ENCODE results near the gene HS3ST3B1.
A peak's percentile ranks its signal among the peaks of the same experiment; 100 is the strongest.

HS3ST3B1 gene

DNA sequence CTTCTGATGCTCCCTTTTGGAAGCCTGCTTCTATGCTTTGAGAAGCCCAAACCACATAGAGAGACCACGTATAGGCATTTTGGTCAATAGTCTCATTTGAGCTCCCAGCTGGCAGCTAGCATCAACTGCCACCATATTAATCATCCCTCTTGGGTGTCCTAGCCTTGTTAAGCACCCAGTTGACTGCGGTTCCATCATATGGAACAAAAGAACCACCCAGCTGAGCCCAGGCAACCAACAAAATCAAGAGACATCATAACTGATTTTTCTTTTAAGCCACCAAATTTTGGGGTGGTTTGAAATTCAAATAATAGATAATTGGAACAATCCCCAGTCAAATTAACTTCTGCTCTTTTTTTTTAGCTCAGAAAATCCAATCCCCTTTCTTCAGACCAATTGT lies 53.9 kb downstream of the HS3ST3B1 start:
- DNase-seq (ENCODE audit: low read depth in 2 of 2), result no peak

- DNase-seq (ENCODE audit: low read depth in 2 of 2), result no peak
Measured at GRCh38 chr17:14355556-14355955, 54.7 kb downstream of the HS3ST3B1 start.

GRCh38 chr17:14359163-14360020 lies 58.5 kb downstream of the HS3ST3B1 start:
- DNase-seq (ENCODE audit: low read depth in 2 of 2), result peak; percentile 18 to 29

DNA sequence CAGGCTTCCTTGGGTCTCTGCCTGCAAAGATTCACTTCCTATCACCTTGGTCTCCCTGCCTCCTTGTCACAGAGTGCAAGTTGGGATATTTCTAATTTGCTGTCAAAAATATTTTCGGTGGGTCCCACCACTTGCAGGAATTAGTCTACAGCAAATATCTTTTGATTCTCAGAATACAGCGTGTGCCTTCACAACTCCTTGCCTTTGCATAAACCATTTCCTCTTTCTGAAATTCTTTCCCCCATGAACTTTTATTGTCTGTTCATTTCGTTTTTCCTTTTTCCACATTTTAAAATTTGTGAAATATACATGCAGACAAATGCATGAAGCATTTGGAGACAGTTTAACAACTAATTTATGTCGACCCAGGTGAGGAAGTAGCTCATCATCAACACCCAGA lies 60.0 kb downstream of the HS3ST3B1 start:
- DNase-seq (ENCODE audit: low read depth in 2 of 2), result no peak

DNA sequence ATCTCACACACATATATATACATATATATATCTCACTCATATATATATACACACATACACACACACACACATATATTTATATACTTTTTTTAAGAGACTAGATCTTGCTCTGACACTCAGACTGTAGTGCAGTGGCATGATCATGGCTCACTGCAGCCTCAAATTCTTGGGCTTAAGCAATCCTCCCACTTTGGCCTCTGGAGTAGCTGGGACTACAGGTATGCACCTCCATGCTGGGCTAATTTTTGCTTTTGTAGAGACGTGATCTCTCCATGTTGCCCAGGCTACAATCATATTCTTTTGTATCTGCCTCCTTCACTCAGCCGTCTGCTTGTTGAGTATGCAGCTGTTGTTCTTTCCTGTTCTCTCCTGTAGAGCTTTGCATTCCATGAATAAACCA lies 60.6 kb downstream of the HS3ST3B1 start:
- DNase-seq (ENCODE audit: low read depth in 2 of 2), result no peak

- no peak for DNase-seq (ENCODE audit: low read depth in 2 of 2)
Measured at GRCh38 chr17:14361945-14362508, 61.1 kb downstream of the HS3ST3B1 start.

DNA sequence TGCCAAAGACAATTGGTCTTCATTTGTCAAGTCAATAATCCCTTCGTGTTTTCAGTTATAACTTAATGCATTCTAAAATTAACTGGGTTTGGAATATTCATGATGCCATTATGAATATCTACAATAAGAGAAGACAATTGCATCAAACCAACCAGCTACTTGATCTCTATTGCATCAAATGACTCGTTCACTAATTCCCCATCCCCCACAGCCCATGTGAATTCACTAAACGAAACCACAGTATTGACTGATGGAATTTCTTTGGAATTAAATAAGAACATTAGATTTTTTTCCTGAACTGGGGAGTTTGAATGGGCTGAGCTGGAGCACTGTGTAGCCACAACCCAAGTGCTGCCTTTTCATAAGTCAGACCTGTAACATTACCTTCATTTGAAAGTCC lies 65.3 kb downstream of the HS3ST3B1 start:
- no peak for DNase-seq (ENCODE audit: low read depth in 2 of 2)

DNA sequence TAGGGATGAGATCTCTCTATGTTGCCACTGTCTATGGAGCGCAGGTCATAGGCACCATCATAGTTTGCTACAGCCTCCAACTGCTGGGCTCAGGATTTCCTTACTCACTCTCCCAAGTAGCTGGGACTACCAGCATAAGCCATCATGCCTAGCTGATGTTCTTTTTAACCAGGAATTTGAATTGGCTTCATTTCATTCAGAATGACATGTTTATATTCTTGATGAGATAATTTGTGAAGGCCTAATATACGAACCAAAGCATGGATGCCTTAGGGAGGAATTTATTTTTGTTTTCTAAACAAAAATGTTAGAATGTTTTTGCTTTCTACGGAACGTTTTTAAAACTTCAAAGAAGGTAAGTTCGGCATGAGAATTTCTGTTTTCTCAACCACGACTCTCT lies 71.6 kb downstream of the HS3ST3B1 start:
- DNase-seq (ENCODE audit: low read depth in 2 of 2), result no peak

DNA sequence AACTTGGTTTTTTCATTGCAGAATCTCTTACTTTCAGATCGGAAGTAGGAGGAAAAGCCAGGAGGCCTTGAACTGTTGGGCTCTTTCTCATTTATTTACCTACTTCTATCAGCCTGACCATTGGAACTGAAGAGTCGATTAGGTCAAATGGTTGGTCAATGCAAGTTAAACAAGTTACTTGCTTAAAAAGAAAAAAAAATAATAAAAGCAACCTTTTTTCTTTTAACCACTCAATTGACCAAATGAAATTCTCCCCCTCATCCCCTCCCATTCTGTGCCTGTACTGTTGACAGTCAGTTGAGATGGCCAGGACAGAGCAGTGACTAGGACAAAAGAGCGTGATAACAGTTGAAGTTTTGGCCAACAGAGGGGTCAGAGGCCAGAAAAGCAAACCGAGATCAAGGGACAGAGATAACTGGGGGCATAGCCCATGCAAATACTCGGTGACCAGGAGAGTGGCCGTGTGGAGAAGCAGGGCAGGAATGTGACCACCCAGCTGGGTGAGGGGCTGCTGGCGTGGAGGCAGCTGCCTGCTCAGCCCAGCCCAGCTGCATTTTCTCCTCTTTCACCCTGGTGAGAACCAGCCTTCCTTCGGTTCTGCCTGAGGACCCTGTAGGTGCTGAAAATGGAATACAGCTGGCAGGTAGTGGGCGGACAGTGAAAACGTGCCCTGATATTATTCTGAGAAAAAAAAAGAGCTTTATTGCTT lies 72.2 kb downstream of the HS3ST3B1 start:
- no peak for DNase-seq (ENCODE audit: low read depth in 2 of 2)

DNA sequence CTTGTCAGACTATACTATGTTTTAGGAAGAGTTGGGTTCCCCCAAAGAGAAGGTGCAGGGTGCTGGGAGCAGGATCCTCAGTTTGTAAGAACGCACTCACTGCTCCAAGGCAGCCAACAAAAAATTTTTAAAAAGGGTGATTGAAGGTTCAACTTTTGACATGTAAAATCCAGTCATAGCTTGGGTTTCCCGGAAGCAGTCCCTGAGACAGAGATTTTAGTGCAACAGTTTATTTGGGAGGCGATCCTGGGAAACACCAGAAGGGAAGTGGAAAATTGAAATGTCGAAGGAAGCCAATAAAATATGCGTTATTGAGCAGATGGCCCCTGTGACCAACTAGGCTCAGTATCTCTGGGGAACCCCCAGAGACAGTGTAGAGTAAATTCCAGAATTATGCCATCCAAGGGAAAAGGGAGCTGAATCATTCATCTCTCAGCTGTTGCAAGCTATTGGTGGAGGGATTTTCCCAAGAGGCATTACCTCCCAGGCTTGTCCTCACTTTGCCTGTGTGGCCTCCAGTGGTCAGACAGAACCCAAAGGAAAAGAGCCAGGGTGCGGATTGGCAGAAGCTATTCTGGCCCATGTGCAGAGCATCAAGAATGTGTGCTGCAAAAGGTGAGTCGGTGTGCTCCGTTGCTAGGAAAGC lies 72.9 kb downstream of the HS3ST3B1 start:
- no peak for DNase-seq (ENCODE audit: low read depth in 2 of 2)

GRCh38 chr17:14374268-14374667 lies 73.4 kb downstream of the HS3ST3B1 start:
- DNase-seq (ENCODE audit: low read depth in 2 of 2), result no peak

DNA sequence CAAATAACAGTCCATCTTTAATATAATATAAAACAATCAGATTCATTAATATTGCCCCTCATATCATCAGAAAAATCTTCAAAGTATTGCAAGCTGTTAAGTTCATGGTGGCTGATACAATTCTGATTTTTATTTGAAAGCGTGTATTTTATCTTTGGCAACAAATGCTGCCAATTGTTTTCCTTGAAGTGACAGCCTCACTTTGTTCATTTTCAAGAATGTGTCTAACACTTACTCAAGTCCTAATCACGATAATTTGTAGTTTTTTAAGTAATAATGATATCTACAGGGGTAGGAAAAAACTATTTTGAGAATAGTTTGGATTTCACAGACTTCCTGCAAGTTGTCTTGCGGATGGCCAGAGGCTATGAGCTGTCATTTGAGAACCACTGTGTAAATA lies 75.8 kb downstream of the HS3ST3B1 start:
- no peak for DNase-seq (ENCODE audit: low read depth in 2 of 2)

DNA sequence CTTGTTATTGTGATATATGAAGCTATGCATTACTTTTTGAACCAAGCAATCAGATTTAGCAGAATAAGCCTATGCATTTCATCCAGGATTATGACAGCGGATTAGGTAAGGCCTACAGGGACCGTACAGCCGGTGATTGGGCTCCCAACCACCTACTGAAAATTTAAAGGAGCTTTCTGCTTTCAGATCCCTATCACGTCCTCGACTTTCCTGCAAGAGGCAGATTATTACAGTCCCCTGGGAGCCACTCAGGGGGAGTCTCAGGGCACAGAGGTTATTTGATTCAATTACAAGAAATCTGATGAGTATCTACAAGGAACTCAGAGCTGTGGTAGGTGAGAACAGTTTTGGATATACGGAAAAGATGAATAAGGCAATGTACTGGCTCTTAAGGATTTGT lies 80.7 kb downstream of the HS3ST3B1 start:
- no peak for DNase-seq (ENCODE audit: low read depth in 2 of 2)

DNA sequence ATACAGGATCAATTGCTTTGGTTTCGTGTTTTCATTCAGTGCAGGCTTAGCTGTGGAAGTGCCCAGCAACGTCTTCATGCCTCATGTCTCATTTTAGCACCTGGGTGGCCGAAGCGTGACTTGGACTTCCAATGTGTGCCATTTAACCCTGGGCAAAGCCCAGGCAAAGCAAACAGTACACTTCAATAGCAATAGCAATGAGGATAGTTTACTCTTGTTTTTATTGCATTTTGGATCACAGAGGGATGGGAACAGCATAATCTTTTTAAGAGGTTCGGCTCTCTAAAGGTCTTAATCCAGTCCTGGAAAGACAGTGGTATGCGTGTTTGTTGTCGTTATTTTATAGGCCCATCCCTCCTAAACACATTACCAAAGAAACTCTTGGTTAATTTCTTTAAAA lies 86.2 kb downstream of the HS3ST3B1 start:
- DNase-seq (ENCODE audit: low read depth in 2 of 2), result no peak

- DNase-seq (ENCODE audit: low read depth in 2 of 2), result no peak
Measured at GRCh38 chr17:14389681-14390080, 88.8 kb downstream of the HS3ST3B1 start.

GRCh38 chr17:14393723-14394122 lies 92.8 kb downstream of the HS3ST3B1 start:
- no peak for DNase-seq (ENCODE audit: low read depth in 2 of 2)

DNA sequence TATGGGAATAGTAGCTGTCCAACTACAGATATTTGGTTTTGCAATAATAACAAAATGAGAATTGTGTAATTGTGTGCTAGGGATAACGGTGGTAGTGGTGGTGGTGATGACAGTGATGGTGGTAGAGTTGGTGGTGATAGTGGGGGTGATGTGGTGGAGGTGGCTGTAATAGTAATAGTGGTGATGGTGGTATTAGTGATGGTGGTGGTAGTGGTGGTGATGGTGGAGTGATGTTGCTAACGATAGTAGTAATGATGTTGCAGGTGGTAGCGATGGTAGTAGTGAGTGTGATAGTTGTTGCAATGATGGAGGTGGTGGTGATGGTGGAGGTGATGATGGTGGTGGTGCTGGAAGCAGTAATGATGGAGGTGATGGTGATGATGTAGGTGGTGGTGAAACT lies 94.4 kb downstream of the HS3ST3B1 start:
- DNase-seq (ENCODE audit: low read depth in 2 of 2), result no peak

DNA sequence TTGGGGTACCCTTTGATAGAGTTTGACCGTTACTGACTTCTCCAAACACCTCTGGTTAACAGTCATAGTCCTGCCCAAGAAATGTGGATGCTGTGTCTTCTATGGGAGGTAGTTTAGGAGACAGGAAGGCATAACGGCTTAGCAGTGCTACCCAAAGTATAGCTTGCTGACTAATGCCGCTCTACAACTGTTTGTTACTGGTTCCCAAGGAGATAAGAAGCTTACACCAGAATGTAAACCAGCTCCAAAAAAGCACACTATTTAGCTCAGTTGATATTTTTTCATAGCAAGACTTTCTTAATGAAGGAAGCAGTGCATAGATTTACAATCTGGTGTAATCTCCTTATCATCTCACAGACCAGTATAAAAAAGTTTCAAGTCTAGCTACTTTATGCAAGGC lies 95.7 kb downstream of the HS3ST3B1 start:
- DNase-seq (ENCODE audit: low read depth in 2 of 2), result no peak

GRCh38 chr17:14398766-14399165 lies 97.9 kb downstream of the HS3ST3B1 start:
- DNase-seq (ENCODE audit: low read depth in 2 of 2), result no peak
